HG03196 (cell line): ENCODE results near the gene ESYT2.
A peak's percentile ranks its signal among the peaks of the same experiment; 100 is the strongest.

Source experiments
- ATAC-seq: cut with Tn5 transposase; IDR thresholded peaks from one replicate; pipeline ENCODE4 v1.9.1; 2021; ENCODE audit not compliant: unreplicated experiment

The ESYT2 gene

GRCh38 chr7:158774952-158775351 is 54.4 kb downstream of the ESYT2 start:
- ATAC-seq = no peak

DNA sequence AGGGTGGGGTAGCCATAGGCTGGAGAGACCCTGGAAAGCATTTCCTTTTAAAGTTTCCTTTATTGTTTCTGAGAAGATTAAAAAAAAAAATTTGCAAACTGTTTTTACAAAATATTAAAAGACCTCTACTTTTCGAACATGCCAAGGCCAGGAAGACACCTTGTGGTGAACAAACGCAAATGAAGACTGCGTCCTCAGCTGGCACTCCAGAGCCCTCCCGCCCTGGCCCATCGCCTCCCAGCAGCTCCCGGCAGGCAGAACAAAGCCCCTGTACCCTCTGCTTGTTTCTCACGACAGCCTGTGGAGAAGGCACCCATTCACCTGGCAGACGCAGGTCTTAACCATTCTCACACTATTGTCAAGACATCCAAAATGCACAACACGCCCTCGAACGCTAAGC is 56.4 kb downstream of the ESYT2 start:
- ATAC-seq = no peak

- ATAC-seq = no peak
These were observed 58.0 kb downstream of the ESYT2 start for GRCh38 chr7:158771213-158771834.

GRCh38 chr7:158767707-158768106 is 61.6 kb downstream of the ESYT2 start:
- ATAC-seq = no peak

DNA sequence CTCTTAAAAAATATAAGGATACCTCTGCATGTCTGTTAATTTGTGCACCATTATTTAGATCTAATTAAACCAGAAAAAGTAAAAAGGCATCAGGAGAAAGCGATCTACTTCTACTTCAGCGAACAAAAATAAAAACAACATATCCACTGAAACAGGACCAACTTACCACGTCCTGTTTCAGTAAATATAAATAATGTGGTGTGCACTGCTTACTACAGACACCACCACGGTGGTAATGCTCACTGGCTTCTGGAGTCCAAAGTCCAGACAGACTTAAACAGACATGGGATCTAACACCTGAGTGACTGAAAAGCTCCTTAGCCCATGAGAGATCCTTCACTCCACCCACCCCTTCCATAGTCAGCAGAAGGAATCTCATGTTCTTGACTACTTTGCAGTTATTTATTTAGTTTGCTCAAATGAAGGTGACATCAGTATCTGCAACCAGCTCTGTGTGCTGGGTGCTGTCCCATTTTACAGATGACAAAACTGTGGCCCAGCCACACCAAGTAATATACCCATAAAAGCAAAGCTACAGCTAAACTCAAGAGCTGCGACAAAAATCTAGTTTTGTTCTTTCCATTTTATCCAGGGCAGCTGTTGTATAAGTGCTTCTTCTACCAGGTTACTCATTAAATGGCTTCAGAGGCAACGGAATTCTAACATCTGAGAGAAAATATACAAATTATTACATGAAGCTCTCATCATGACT is 62.6 kb downstream of the ESYT2 start:
- peak; percentile 68 for ATAC-seq

DNA sequence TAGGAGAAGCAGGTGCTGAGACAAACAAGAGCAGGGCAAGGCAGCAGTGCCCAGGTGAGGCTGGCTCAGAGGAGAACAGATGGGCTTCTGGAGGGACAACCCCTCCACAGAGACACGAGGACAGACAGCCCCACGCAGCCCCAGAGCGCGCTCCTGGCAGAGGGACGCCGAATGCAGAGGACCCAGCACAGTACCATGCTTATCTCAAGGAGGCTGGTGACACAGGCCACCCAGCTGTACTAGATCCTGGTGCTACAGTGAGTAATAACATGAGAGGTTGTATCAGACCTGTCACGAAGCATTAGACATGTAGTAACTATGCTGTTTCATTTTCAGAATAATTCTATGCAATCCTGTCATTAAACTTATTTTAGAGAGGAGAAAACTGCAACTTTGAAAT is 64.3 kb downstream of the ESYT2 start:
- ATAC-seq = no peak

- no peak for ATAC-seq
These were observed 65.8 kb downstream of the ESYT2 start for GRCh38 chr7:158763454-158764033.

DNA sequence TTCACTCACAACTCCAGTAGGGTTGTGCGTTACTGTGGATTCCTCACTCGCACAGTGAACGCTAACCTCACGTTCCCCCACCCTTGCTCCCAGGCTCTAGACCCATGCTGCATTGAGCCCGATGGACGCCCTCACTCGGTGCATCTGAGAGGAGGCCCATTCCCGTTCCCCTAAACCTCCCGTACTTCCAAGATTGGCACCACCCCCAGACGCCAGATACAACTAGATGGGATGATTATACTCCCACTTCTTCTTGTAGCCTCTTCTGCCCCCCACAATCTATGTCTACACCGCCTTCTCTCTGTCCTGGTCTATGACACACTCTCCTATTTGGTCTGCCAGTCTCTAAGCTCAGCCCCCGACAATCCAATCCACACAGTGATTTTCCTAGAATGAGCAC is 67.4 kb downstream of the ESYT2 start:
- no peak for ATAC-seq

- no peak for ATAC-seq
These were observed 68.4 kb downstream of the ESYT2 start for GRCh38 chr7:158760936-158761335.

DNA sequence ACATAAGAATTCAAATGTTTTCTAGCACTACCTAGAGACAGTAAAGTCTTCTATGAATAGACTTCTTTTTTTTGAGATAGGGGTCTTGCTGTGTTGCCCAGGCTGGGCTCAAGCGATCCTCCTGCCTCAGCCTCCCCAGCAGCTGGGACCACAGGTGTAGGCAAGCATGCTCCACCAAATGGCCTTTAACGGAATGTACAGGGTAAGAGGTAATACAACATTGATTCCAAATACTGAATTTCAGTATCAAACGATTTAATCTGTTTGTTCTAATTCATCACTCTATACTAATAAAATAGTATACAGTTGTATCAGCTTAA is 68.9 kb downstream of the ESYT2 start:
- ATAC-seq = no peak

DNA sequence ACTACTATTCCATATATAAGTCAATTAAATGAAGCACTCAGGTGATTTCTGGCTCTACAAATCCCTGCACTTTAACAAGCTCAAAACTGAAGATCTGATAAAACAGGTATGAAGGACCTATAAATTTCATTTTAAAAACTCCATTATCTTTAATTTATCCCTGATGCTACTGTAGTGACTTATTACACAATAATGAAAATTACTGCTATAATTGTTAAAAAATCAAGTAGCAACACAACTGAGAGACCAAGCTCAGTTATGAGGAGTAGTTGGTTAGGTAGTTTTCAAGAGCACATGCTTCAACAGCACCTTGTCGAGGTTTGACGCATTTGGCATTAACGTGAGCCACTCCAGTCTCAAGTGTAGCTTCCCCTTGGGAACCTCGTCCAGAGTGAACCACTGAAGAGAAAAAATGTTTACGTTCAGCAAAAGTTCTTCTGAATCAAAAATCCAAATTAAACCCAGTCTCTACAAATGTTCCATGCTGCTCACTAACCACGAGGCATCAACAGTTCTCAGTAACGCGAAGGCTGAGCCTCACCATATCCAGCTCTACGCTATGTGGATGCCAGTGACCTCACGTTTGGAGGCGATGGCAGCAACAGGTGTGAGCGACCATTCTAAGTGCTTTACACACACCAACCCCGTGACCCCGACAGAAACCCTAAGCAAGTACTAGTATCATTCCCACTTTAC is 69.4 kb downstream of the ESYT2 start:
- ATAC-seq = no peak

DNA sequence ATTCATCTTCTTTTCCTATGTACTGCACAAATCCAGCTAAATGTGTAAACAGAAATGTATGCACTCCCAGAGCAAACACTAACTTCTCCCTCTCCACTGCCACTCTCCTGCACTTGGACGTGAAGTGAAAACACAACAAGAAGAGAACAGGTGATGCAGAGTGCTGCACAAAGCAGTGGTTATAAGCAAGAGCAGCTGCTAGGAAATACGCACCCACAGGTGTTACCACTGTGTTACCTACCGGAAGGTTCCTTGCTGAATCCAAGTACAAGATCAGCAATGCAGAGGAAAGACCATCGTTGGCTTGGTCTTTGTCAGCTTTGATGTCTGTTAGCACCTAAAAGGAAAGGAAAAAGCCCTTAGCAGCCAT is 70.1 kb downstream of the ESYT2 start:
- ATAC-seq = no peak

DNA sequence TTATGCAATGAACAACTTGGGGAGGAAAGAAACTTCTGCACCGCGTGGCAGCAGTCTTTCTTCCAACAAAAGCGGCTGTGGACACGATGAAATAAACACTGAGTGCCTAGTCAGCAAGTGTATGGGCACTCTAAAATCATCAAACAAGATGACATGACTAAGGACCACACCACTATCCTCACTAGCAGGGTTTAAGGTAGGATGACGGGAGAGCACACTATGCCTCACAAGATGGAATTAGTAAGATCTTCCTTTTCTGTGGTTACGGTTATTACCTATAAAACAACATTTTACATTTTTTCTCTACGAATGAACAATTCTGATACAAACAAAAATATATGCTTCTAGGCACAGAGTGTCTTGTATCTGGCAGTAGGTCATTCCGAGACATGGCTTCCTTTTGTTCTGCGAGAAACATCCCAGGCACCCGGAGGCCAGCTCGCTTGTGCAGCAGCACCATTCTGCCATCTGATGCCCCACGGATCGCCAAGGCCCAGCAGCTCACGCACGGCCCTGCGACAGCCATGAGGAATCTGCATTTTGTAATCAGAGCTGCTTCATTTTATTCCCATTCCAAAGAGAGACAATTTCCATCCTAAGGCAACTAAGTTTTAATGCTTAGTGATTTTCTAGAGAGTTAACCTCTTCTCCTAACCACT is 70.6 kb downstream of the ESYT2 start:
- ATAC-seq = no peak

DNA sequence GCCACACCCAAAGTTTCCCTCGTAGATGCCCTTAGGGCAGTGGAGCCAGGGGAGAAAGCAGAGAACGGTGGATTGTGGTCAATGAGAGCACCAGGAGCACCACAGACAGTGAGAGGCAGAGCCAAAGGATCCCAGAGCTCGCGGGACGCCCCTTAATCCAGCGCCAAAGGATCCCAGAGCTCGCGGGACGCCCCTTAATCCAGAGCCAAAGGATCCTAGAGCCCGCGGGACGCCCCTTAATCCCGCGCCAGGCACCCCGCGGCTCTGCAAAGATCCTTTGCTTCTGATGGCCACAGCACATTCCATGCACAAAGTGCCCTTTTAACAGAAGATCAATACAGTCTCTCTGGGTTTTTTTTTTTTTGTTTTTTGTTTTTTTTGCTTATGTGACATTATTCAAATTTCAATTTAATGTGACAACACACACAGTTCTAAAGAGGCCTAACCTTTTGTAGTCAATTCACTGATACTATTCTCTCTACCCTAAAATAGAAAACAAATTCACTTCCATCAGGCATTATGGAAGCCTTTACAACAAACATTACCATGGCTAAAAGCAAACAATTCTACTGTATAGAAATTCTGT is 71.8 kb downstream of the ESYT2 start:
- ATAC-seq = no peak

DNA sequence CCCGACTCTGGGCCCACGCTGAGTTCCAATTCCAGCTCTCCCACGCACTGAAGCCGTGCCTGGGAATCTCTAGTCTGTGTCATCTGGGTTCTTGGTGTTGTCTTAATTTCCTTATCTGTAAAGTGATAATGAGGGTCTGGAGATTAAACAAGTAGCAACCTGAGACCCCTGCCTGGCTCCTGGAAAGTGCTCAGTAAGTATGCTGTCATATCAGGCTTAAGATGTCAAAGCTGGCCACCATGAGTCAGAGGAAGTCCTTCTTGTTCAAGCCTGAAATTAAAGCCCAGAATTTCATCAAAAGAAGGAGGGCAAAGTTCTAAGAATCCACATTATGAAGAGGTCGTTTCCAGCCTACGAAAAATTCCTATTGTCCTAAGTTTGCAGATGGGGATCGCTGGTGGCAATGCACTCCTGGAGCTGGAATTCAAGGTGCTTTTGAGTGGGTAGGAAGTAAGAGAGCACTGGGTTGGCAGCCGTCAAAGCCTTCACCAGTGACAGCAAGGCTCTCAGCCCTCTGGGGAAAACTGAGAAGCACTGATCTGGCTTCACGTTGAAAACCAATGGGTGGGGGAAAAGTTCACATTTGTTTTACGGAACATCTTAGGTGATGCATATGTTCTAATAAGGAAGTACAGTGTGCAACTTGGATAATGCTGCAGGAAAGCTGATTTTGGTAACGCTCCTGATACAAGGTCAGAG is 74.4 kb downstream of the ESYT2 start:
- ATAC-seq = no peak

DNA sequence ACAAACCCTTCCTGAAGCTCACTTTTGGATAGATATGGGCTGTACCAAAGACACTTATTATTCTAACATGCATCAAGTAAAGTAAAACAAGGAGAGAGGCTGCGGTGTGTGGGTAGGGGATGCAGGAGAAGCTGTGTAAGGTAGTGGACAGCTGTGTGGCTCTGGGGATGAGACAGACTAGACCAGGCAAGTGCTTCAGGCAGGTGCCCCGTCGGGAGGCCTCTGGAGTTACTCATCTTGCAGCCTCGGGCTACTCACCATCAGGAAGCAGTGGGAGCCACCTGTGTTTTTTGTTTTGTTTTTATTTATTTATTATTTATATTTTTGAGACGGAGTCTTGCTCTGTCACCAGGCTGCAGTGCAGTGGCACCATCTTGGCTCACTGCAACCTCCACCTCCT is 75.4 kb downstream of the ESYT2 start:
- no peak for ATAC-seq

DNA sequence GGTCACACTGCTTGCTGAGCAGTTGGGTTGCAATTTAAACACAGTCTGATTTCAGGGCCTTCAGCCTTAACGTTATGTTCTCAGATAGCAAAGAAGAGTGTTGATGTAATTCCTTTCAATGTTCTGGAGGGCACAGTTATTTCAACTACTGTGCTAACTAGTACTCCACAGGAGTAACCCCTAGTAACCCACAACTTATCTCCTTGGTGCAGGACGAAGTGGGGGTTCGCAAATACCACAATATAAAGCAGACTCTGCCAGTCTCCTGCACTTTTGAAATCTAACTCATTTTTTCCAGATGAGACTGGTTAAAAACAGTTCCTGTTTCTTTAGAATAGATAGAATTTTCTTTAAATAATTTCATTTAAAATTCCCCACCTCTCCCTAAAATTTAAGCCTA is 77.6 kb downstream of the ESYT2 start:
- no peak for ATAC-seq

GRCh38 chr7:158751199-158751598 is 78.1 kb downstream of the ESYT2 start:
- ATAC-seq = no peak

- no peak for ATAC-seq
These were observed 78.6 kb downstream of the ESYT2 start for GRCh38 chr7:158750702-158751101.

DNA sequence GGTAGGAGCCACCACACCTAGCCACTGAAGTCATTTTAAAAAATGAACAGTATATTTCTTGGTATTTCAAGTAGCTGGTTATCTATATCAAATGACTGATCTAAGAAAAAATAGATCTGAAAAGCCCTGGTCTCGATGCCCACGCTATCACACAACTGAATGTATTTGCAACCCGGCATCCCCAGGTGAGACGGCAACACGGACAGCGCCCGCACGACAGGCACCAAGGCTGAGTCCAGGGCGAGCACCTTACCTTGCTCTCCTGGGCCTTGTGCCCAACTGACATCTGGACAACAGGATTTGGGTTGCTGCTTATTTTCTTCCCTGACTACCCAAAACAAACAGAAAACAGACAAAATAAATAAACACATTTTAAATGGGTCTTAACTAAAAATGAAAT is 79.9 kb downstream of the ESYT2 start:
- no peak for ATAC-seq

DNA sequence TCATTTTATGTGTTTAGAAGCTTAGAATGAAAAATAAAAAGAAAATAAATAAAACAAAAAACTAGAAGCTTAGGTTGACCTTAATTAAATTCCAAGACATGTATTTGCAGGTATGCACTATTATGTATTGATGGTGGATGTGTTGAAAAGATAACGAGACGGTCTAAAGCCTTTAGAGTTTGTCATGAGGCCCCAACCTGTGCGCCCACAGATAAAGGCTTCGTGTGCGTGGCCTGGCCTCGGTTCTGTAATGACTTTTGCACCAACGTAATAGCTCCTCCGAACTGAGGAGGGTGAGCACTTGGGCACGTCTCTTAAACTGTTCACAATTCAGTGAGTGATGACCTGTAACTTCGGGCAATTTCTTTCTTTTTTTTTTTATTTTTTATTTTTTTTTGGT is 81.0 kb downstream of the ESYT2 start:
- ATAC-seq = no peak
